ENCODE results near the gene JUNB. TPM values are rescaled to one million over a fixed set of nuclear protein-coding genes. Genes with fewer than 3 reads are reported as not detected.

Gene JUNB
- total and polyA plus RNA-seq, 2 of the 8 experiments (the other 6 are each of a cell fraction or from before 2014, with no cell fraction given): 7.4 to 10.0 TPM

GRCh38 chr19:12786141-12786870, 5.0 kb upstream of the JUNB start (continued):
- TF ChIP-seq HDAC2 (IDR thresholded peaks at IDR 0.05; ENCODE audit: borderline replicate concordance in 1 of 2, low read depth in 2 of 2, low read length in 2 of 2) (no peak), MAFK (IDR thresholded peaks at IDR 0.05; ENCODE audit: low read depth, low read length) (no peak), MAX (IDR thresholded peaks at IDR 0.05) (no peak), SIN3A (conservative IDR thresholded peaks at IDR 0.05 in 1 of 2, IDR thresholded peaks at IDR 0.05 in 1 of 2; ENCODE audit: low read depth in 1 of 2, low read length in 2 of 2) (no peak)
